ENCODE results near the gene CPNE9.

The CPNE9 gene

GRCh38 chr3:9713142-9713541 lies 9.5 kb downstream of the CPNE9 start:
- in situ Hi-C loops (cut with MboI; ENCODE audit: low sequenced_read_pairs), result no loop called here

- in situ Hi-C loops (cut with MboI; ENCODE audit: low sequenced_read_pairs), result no loop called here
These were observed 11.5 kb downstream of the CPNE9 start for GRCh38 chr3:9715136-9715535.

GRCh38 chr3:9715764-9716437 lies 12.3 kb downstream of the CPNE9 start:
- in situ Hi-C loops (cut with MboI; ENCODE audit: low sequenced_read_pairs), result no loop called here

DNA sequence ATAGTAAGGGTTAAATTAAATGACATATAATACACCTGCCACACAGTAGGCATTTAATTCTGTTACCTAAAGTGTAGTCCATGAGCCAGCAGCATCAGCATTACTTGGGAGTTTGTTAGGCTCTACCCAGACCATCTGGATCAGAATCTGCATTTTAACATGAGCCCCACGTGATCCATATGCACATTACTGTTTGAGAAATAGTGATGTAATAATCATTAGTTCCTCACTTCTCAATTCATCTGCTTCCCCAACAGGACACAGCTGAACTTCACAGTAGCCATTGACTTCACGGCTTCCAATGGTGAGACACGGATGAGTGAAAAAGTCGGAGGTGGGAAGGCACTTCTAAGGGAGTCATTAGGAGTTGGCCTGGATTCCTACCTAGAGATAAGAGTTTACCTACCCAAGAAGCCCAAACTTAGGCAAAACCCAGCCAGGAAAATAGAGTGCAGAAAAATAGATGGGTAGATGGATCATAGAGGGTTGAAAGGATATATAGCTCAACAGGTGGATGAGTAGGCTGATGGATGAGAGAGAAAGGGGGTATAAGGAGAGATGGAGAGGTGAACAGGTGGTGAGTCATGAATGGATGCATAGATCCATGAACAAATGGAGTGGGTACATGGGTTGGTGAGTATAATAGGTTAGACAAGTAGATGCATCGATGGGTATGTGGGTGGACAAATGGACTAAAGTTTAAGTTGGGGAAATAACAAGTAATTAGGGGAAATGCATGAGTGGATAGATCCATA lies 13.3 kb downstream of the CPNE9 start:
- in situ Hi-C loops (cut with MboI; ENCODE audit: low sequenced_read_pairs), result no loop called here

GRCh38 chr3:9717563-9717962 lies 13.9 kb downstream of the CPNE9 start:
- in situ Hi-C loops (cut with MboI; ENCODE audit: low sequenced_read_pairs), result no loop called here

GRCh38 chr3:9718118-9718517 lies 14.5 kb downstream of the CPNE9 start:
- in situ Hi-C loops (cut with MboI; ENCODE audit: low sequenced_read_pairs), result no loop called here

GRCh38 chr3:9721015-9721699 lies 17.5 kb downstream of the CPNE9 start:
- in situ Hi-C loops (cut with MboI; ENCODE audit: low sequenced_read_pairs), result no loop called here

DNA sequence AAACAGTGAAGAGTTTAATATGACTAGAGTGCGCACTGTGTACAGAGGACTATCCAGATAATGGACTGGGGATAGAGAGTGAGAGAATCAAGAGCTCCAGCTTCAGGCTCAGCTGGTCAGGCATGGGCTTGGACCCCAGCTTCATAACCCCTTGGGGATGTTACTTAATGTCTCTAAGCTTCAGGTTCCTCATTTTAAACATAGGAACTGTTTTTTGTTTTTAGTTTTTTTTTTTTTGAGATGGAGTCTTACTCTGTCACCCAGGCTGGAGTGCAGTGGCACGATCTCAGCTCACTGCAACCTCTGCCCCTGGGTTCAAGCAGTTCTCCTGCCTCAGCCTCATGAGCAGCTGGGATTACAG lies 18.0 kb downstream of the CPNE9 start:
- in situ Hi-C loops (cut with MboI; ENCODE audit: low sequenced_read_pairs), result no loop called here

DNA sequence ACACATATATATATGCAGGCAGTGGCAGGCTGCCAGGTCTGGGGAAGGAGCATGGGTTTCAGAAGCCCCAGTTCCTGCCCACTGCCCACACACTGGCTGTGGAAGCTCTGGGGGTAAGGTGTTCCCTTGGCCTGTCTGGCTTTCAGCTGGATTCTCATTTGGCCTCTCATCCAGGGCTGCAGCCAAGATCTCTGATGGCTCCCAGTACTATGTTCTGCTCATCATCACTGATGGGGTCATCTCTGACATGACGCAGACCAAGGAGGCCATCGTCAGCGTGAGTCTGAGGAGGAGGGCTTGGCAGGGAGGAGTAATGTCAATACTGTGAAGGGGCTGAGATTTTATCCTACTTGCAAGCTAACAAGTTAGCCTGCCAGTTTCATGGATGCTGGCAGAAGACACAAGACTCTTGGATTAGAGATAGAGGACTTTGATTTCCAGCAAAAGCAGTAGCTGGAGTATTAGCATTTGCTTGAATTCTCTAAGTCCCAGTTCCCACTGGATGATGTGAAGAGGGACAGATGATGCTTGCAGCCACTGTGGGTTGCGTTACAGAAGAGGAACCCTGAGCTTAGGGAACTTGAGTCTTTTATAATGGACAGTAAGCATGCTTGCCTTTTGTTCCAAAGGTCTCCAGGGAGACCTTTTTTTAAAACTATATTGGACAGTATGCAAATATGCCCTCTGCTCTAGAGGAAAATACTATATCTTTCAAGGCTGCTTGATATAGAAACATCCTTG lies 22.3 kb downstream of the CPNE9 start:
- in situ Hi-C loops (cut with MboI; ENCODE audit: low sequenced_read_pairs), result no loop called here

DNA sequence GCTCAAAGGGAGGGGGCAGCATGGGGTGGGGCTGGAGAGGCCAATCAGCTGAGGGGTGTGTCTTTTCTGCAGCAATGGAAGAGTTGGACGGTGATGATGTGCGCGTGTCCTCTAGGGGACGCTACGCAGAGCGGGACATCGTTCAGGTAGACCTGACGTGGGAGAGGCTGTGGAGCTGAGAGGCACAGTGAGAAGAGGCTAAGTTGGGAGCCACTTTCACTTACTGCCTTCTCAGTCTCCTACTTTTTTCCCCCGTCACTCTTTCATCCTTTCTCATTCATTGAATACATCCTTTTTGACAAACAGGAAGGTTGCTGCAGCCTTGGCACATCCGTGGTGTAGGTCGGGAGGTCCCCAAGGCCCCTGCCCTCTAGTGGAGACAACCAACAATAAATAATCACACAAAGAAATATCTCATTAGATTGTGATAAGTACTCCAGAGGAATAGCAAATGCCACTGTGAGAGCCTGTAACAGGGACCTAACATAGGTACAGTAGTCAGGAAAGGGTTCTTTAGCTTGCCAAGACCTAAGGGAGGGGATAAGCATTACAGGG lies 23.5 kb downstream of the CPNE9 start:
- in situ Hi-C loops (cut with MboI; ENCODE audit: low sequenced_read_pairs), result no loop called here

DNA sequence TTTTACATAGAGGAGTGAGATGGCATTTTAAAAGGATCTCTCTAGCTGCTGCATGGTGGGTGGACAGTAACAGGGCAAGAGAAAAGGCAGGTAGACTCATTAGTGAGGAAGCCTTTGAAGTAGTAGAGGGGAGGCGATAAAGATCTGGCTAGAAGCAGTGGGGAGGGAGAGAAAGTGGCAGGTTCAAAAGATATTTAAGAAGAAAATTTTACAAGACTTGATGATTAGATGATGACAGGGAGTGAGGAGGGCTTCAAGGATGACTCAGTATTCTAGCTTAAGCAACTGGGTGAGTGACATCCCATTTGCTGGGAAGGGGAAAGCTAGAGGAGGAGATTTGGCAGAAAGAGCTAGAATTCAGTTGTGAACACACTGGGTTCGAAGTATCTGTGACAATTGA lies 24.1 kb downstream of the CPNE9 start:
- in situ Hi-C loops (cut with MboI; ENCODE audit: low sequenced_read_pairs), result no loop called here

GRCh38 chr3:9729419-9729818 lies 25.8 kb downstream of the CPNE9 start:
- in situ Hi-C loops (cut with MboI; ENCODE audit: low sequenced_read_pairs), result no loop called here

DNA sequence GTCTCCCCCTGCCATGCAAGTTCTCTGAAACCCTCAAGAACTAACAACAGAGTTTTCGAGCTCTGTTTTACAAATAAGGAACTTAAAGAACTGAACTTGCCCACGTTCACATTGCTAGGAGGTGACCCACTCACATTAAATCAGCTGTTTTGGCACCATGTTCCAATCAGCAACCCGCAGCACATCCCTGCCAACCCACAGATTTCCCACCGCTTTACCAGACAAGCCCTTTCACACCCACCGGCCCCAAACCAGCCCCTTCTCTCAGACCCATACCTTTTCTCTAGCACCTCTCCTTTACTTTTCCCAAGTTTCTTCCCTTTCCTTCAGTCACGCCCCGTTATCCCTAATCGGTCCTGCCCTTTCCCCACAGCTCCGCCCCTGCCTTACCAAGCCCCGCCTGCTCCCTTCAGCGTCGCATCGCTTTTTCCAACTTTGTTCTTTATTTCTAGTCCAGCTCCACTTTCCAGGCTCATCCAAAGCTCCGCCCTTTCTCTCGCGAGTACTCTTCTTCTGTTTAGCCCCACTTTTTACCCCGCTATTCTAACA lies 27.1 kb downstream of the CPNE9 start:
- in situ Hi-C loops (cut with MboI; ENCODE audit: low sequenced_read_pairs), result no loop called here

DNA sequence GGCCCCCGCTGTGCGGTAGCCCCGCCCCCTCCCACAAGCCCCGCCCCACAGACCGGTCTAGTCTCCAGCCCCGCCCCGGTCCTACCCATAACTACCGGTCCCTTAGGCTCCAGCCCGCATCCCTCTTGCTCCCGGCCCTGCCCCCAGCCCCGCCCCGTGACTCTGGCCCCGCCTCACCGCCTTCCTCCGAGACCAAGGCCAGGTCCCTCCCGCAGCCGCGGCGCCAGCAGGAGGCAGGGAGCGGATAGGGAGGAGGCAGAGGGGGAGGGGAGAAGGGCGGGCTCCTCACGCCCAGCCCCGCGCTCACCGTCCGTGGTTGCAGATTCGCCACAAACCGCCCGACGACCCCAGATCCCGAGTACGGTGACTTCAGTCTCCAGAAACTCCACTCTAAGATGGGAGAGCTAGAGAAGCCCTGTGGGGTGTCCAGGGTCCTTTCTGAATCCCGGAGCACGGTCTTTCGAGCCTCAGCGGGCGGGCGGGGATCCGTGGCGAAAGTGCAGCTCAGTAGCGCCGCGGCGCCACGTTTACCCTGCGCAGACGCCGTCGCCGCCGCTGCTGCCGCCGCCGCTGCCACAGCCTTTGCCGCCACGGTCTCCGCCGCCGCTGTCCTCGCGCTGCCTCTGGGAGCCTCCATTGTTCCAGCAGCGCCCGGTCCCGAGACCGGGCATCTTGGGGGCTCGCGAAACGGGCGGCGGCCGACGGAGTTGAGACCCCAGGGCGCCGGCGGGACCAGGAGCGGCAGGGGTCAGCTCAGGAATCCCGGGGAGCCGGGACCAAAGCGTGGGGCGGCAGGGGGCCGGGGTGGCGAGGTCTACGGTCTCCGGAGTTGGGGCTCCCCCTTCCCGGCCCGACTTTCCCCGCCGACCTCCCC lies 27.8 kb downstream of the CPNE9 start, which contains the start of gene BRPF1:
Gene BRPF1, plus strand, starts transcription at position 530 of the 874 bp plus-strand sequence. CDS start 2,406 bp downstream, outside the sequence.
- in situ Hi-C loops (cut with MboI; ENCODE audit: low sequenced_read_pairs), result no loop called here

- in situ Hi-C loops (cut with MboI; ENCODE audit: low sequenced_read_pairs), result no loop called here
These were observed 28.6 kb downstream of the CPNE9 start for GRCh38 chr3:9732080-9732739.

DNA sequence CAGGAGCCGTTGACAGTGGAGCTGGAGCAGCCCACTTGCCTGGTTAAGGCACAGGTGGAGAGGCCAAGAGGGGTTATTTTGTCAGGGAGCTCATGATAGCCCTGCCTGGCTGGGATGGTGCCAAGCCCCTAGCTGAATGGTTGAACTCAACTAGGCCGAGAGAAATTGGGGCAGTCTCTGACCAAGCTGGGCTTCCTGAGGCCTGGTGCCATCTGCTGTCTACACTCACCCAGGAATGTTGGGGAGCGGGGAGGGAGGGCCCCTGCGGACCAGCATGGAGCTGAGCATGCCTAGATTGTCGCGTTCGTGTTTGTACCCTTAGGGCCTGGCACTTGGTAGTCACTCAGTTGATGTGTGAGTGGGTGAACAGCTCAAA lies 29.1 kb downstream of the CPNE9 start:
- in situ Hi-C loops (cut with MboI; ENCODE audit: low sequenced_read_pairs), result no loop called here

- in situ Hi-C loops (cut with MboI; ENCODE audit: low sequenced_read_pairs), result no loop called here
These were observed 33.2 kb downstream of the CPNE9 start for GRCh38 chr3:9736831-9737230.

- in situ Hi-C loops (cut with MboI; ENCODE audit: low sequenced_read_pairs), result no loop called here
These were observed 35.5 kb downstream of the CPNE9 start for GRCh38 chr3:9739181-9739580.

DNA sequence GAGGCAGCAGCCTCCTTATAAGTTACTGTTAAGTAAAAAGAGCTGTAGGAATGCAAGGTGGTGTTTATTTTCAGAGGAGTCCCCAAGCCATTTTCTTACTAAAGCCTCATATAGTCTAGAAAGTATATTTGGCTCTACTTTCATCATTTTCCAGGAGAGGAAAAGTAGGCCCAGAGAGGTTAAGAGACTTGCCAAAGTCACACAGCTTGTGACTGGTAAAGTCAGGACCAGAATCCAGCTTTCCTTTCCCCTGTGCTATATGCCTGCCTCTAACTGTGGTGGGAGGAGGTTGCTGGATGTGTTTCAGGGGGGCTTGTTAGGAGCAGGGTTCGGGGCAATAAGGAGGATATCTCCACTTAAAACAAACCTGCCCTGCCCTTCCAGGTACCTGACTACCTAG lies 38.9 kb downstream of the CPNE9 start:
- in situ Hi-C loops (cut with MboI; ENCODE audit: low sequenced_read_pairs), result no loop called here
